ENCODE measurements around the gene RIPOR2. TPM values are rescaled to one million over a fixed set of nuclear protein-coding genes. Genes with fewer than 3 reads are reported as not detected.

RIPOR2 gene
- total and polyA plus RNA-seq, 7 experiments from 2014 or later = 246 to 813 (median 532) TPM

DNA sequence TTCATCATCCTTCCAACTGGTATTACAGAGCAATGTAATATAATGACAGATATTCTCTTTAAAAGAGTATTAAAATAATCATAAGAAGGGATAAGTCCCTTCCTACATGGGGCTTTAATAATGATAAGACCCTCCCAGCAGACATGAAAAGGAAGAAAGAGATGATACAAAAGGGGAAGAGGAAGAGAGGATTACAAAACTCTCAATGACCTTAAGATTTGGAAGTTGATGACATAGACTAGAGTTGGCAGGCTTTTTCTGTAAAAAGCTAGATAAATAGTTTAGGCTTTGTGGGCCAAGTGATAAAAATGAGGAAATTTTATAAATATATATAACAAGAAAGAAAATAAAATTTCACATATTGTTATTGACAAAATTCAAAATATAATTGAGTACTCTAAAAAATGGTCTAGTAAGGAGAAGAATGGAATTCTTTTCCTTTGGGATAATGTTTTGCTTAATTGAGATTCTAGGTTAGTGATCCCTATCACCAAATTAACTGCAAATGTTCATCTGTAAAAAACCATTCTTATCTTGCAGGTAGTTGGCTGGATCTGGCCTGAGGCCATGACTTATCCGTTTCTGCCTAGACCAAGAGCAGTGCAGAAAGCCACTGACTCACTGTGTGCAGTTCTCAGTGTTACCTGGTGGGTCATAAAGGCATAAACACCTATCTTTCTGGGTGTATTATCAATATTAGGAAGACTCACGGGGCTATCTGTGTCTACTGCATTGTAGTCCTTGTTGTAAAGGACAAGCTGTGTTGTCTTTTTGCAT lies 11.0 kb downstream of the RIPOR2 start:
- Histone ChIP-seq H3K27me3 (ENCODE audit: control insufficient read depth in 2 of 2, insufficient read depth in 2 of 2, low read length in 2 of 2) (no peaks in the 10 kb centered on the region), H3K4me3 (ENCODE audit: low read length) (peak overlapping the region; percentile 45), H3K9me3 (ENCODE audit: control insufficient read depth in 2 of 3, low read length in 3 of 3) (no peaks in the 10 kb centered on the region), H3K27ac (ENCODE audit: low read depth, low read length) (peak overlapping the region; percentile 85), H3K4me1 (ENCODE audit: control insufficient read depth in 2 of 2, insufficient read depth in 2 of 2, low read length in 2 of 2) (peaks cover 71 to 83% of the 10 kb centered on the region in 2 donors), H3K36me3 (ENCODE audit: control insufficient read depth in 2 of 3, insufficient read depth in 3 of 3, low read length in 3 of 3) (peaks cover 0 to 35% (median 5%) of the 10 kb centered on the region in 3 experiments)
- DNase-seq = peak in 1 of 9 donors; percentile 54
- Mint-ChIP-seq H3K27ac (peak overlapping the region; percentile 72 to 98 (median 93)), H3K4me3 (peak overlapping the region; percentile 75 to 99 (median 88)), H3K27me3 (peaks cover 0 to 2% (median 0%) of the 10 kb centered on the region in 5 donors), H3K36me3 (peaks cover 29 to 62% (median 53%) of the 10 kb centered on the region in 5 donors), H3K4me1 (peaks cover 68 to 98% (median 86%) of the 10 kb centered on the region in 7 donors), H3K9me3 (peaks cover 0 to 8% (median 0%) of the 10 kb centered on the region in 11 donors)
- ChIA-PET POLR2A (interaction anchor here (0.8 to 19.0 kb wide), 10 partner anchors 11 to 93 kb away, joined by 3 to 1484 read pairs (median 5); partner anchors contain the start of gene RIPOR2), CTCF (interaction anchor here (1.2 to 3.7 kb wide), 4 partner anchors 9 to 67 kb away, joined by 3 to 28 read pairs (median 4); no protein-coding TSS in a partner anchor)
- intact Hi-C loops (cut with micrococcal nuclease) = loop anchor here (1.0 to 5.0 kb wide), 3 partner anchors 8 to 202 kb away; no protein-coding TSS in a partner anchor
- ATAC-seq = peak; percentile 40

DNA sequence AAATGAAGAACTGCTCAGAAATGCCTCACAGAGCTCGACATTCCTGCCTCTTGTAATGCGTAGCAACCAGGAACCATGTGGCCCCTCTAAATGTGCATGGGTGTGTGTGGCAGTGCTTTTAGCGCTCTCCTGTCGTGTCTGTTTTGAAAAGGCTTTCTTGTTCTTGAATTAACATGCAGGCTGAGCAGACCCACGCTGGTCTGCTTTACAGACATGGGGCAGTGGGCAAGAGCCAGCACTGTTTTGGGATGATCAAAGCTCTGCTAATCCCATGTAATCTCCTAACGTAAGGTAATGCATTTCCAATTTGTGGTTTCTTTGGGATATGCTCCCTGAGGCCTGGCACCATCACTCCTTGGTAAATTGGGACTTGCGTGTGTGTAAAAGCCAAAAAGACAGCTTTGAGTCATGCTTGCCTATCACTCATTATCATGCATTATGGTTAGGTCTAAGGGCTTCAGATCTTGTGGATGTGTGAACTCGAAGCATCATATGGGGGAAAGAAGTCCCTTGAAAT lies 11.8 kb downstream of the RIPOR2 start:
- no peaks in the 10 kb centered on the region for H3K27me3 ChIP-seq (ENCODE audit: control insufficient read depth in 2 of 2, insufficient read depth in 2 of 2, low read length in 2 of 2)
- peak overlapping the region; percentile 64 for H3K27ac ChIP-seq (ENCODE audit: low read depth, low read length)
- intact Hi-C loops (cut with micrococcal nuclease) = loop anchor here (1.0 kb wide), 2 partner anchors 8 to 12 kb away; no protein-coding TSS in a partner anchor
- H3K9me3 ChIP-seq (ENCODE audit: control insufficient read depth in 2 of 3, low read length in 3 of 3) = no peaks in the 10 kb centered on the region
- ATAC-seq = no peak
- Mint-ChIP-seq H3K4me3 (peak overlapping the region; percentile 74 to 99 (median 86)), H3K9me3 (peaks cover 0 to 8% (median 0%) of the 10 kb centered on the region in 11 donors), H3K27ac (peak overlapping the region; percentile 72 to 98 (median 88)), H3K27me3 (peaks cover 0 to 2% (median 0%) of the 10 kb centered on the region in 5 donors), H3K36me3 (peaks cover 29 to 61% (median 51%) of the 10 kb centered on the region in 5 donors), H3K4me1 (peaks cover 71 to 98% (median 86%) of the 10 kb centered on the region in 7 donors)
- peaks cover 73 to 86% of the 10 kb centered on the region in 2 donors for H3K4me1 ChIP-seq (ENCODE audit: control insufficient read depth in 2 of 2, insufficient read depth in 2 of 2, low read length in 2 of 2)
- H3K4me3 ChIP-seq (ENCODE audit: low read length) = peak overlapping the region; percentile 45
- no peak for DNase-seq
- CTCF ChIA-PET = interaction anchor here (0.6 to 3.7 kb wide), 4 partner anchors 10 to 69 kb away, joined by 5 to 28 read pairs (median 7); no protein-coding TSS in a partner anchor
- H3K36me3 ChIP-seq (ENCODE audit: control insufficient read depth in 2 of 3, insufficient read depth in 3 of 3, low read length in 3 of 3) = peaks cover 0 to 35% (median 5%) of the 10 kb centered on the region in 3 experiments
- POLR2A ChIA-PET = interaction anchor here (0.7 to 19.0 kb wide), 9 partner anchors 12 to 94 kb away, joined by 3 to 733 read pairs (median 6); partner anchors contain the start of gene RIPOR2

DNA sequence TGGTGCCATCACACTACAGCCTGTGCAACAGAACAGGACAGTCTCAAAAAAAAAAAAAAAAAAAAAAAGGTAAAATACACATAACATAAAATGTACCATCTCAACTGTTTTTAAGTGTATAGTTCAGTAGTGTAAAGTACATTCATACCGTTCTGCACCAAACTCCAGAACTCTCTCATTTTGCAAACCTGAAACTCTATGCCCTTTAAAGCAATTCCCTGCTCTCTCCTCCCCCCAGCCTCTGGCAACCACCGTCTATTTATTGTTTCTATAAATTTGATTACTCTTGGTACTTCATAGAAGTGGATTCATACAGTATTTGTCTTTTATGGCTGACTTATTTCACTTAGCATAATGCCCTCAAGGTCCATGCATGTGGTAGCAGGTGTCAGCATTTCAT lies 12.9 kb downstream of the RIPOR2 start:
- no peak for DNase-seq
- Histone ChIP-seq H3K27ac (ENCODE audit: low read depth, low read length) (peak overlapping the region; percentile 71), H3K9me3 (ENCODE audit: control insufficient read depth in 2 of 3, low read length in 3 of 3) (no peaks in the 10 kb centered on the region), H3K36me3 (ENCODE audit: control insufficient read depth in 2 of 3, insufficient read depth in 3 of 3, low read length in 3 of 3) (peaks cover 0 to 29% (median 6%) of the 10 kb centered on the region in 3 experiments), H3K4me1 (ENCODE audit: control insufficient read depth in 2 of 2, insufficient read depth in 2 of 2, low read length in 2 of 2) (peaks cover 75 to 87% of the 10 kb centered on the region in 2 donors), H3K4me3 (ENCODE audit: low read length) (peak overlapping the region; percentile 10), H3K27me3 (ENCODE audit: control insufficient read depth in 2 of 2, insufficient read depth in 2 of 2, low read length in 2 of 2) (no peaks in the 10 kb centered on the region)
- peaks cover 0 to 8% (median 0%) of the 10 kb centered on the region in 11 donors for H3K9me3 Mint-ChIP-seq
- no peak for ATAC-seq
- intact Hi-C loops (cut with micrococcal nuclease) = no loop called here
- ChIA-PET CTCF (interaction anchor here (1.6 to 3.7 kb wide), 2 partner anchors 69 to 95 kb away, joined by 4 to 28 read pairs; no protein-coding TSS in a partner anchor), POLR2A (interaction anchor here (25.4 kb wide), 1 partner anchor 10 kb away, joined by 644 read pairs; the partner anchor contains the start of gene RIPOR2)
- H3K4me3 Mint-ChIP-seq = peak overlapping the region; percentile 67 to 99 (median 84)
- peaks cover 82 to 100% (median 93%) of the 10 kb centered on the region in 7 donors for H3K4me1 Mint-ChIP-seq
- peaks cover 29 to 63% (median 51%) of the 10 kb centered on the region in 5 donors for H3K36me3 Mint-ChIP-seq
- H3K27ac Mint-ChIP-seq = peak overlapping the region; percentile 68 to 98 (median 89)
- peaks cover 0 to 2% (median 0%) of the 10 kb centered on the region in 5 donors for H3K27me3 Mint-ChIP-seq

DNA sequence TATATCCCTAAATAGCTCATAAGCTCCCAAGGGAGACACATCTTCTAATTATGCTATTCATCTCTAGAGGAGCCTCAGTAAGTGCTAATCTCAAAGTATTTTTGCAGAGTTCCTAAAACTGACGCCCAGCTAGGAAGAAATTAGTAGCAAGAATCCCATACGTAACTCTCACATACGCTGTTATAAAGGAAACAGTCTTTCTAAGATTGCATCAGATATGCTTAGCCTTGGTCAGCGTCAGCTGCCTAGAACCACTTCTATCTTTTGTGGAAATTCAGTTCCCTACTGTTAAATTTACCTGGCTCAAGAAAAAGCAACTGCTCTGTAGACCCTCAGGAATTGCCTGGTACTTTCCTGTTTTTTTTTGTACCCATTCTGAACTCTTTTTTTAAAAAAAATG lies 13.6 kb downstream of the RIPOR2 start:
- CTCF ChIA-PET = interaction anchor here (1.1 to 1.6 kb wide), 2 partner anchors 11 to 96 kb away, joined by 4 to 5 read pairs; no protein-coding TSS in a partner anchor
- Histone ChIP-seq H3K27ac (ENCODE audit: low read depth, low read length) (peak overlapping the region; percentile 71), H3K36me3 (ENCODE audit: control insufficient read depth in 2 of 3, insufficient read depth in 3 of 3, low read length in 3 of 3) (peaks cover 0 to 34% (median 11%) of the 10 kb centered on the region in 3 experiments), H3K27me3 (ENCODE audit: control insufficient read depth in 2 of 2, insufficient read depth in 2 of 2, low read length in 2 of 2) (no peaks in the 10 kb centered on the region), H3K9me3 (ENCODE audit: control insufficient read depth in 2 of 3, low read length in 3 of 3) (no peaks in the 10 kb centered on the region), H3K4me3 (ENCODE audit: low read length) (no peak overlapping the region), H3K4me1 (ENCODE audit: control insufficient read depth in 2 of 2, insufficient read depth in 2 of 2, low read length in 2 of 2) (peaks cover 75 to 86% of the 10 kb centered on the region in 2 donors)
- POLR2A ChIA-PET = interaction anchor here (0.7 to 25.4 kb wide), 5 partner anchors 9 to 69 kb away, joined by 3 to 644 read pairs (median 4); partner anchors contain the start of gene RIPOR2
- intact Hi-C loops (cut with micrococcal nuclease) = no loop called here
- DNase-seq (no peak), ATAC-seq (peak; percentile 31)
- H3K27ac Mint-ChIP-seq = peak overlapping the region; percentile 42 to 98 (median 88)
- H3K4me3 Mint-ChIP-seq = peak overlapping the region; percentile 67 to 99 (median 84)
- peaks cover 0 to 4% (median 0%) of the 10 kb centered on the region in 11 donors for H3K9me3 Mint-ChIP-seq
- peaks cover 24 to 60% (median 45%) of the 10 kb centered on the region in 5 donors for H3K36me3 Mint-ChIP-seq
- H3K4me1 Mint-ChIP-seq = peaks cover 81 to 100% (median 93%) of the 10 kb centered on the region in 7 donors
- H3K27me3 Mint-ChIP-seq = no peaks in the 10 kb centered on the region

DNA sequence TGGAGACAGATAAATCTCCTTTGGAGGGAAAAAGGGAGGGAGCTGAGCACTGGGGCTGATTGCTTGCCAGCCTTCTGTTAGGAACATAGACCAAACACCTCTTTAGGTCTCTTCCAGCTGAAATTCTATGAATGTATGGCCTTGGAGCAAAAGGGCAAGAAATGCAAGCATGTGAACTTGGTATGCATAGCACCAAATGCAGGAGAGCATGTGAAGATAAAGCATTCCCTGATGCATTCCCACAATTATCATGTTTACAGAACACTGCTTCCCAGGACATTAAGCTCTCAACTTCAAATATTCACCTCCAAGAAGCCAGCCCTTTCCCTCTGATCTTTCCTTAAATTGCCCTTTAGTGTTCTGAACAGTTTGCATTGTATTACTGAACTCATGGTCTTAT lies 15.6 kb downstream of the RIPOR2 start:
- Mint-ChIP-seq H3K4me3 (peak overlapping the region; percentile 74 to 97 (median 86)), H3K27ac (peak overlapping the region; percentile 61 to 98 (median 90)), H3K27me3 (no peaks in the 10 kb centered on the region), H3K9me3 (no peaks in the 10 kb centered on the region), H3K36me3 (peaks cover 24 to 61% (median 45%) of the 10 kb centered on the region in 5 donors), H3K4me1 (peaks cover 77 to 100% (median 93%) of the 10 kb centered on the region in 7 donors)
- ChIA-PET POLR2A (interaction anchor here (0.8 to 25.4 kb wide), 15 partner anchors 10 to 98 kb away, joined by 3 to 644 read pairs (median 6); partner anchors contain the start of gene RIPOR2), CTCF (interaction anchor here (1.2 to 2.3 kb wide), 7 partner anchors 9 to 98 kb away, joined by 3 to 8 read pairs (median 6); no protein-coding TSS in a partner anchor)
- no peak for ATAC-seq
- Histone ChIP-seq H3K36me3 (ENCODE audit: control insufficient read depth in 2 of 3, insufficient read depth in 3 of 3, low read length in 3 of 3) (peaks cover 0 to 39% (median 23%) of the 10 kb centered on the region in 3 experiments), H3K4me3 (ENCODE audit: low read length) (peak overlapping the region; percentile 24), H3K27ac (ENCODE audit: low read depth, low read length) (peak overlapping the region; percentile 71), H3K4me1 (ENCODE audit: control insufficient read depth in 2 of 2, insufficient read depth in 2 of 2, low read length in 2 of 2) (peaks cover 85 to 88% of the 10 kb centered on the region in 2 donors), H3K27me3 (ENCODE audit: control insufficient read depth in 2 of 2, insufficient read depth in 2 of 2, low read length in 2 of 2) (no peaks in the 10 kb centered on the region), H3K9me3 (ENCODE audit: control insufficient read depth in 2 of 3, low read length in 3 of 3) (no peaks in the 10 kb centered on the region)
- intact Hi-C loops (cut with micrococcal nuclease) = no loop called here
- DNase-seq = no peak
